ENCODE measurements around the gene SAMHD1. TPM values are rescaled to one million over a fixed set of nuclear protein-coding genes. Genes with fewer than 3 reads are reported as not detected.
A peak's percentile ranks its signal among the peaks of the same experiment; 100 is the strongest.

SAMHD1 gene
- total and polyA plus RNA-seq, 10 donors, result 52.3 to 238 (median 195) TPM

GRCh38 chr20:36904690-36905089 lies 46.8 kb downstream of the SAMHD1 start:
- 66 to 82% (median 74%) methylated on average over 2 of the region's 2 CpGs for WGBS, 5 donors
- Histone ChIP-seq H3K36me3 (peaks cover 2 to 100% (median 96%) of the 10 kb centered on the region in 6 donors), H3K9me3 (no peaks in the 10 kb centered on the region), H3K4me3 (no peak overlapping the region), H3K4me1 (peaks cover 0 to 23% (median 0%) of the 10 kb centered on the region in 6 donors), H3K27ac (peak overlapping the region in 2 of 8 donors; percentile 24 to 36), H3K27me3 (replicated peaks in 1 of 7) (no peaks in the 10 kb centered on the region)
- intact Hi-C loops (cut with DNase I; ENCODE audit: low total_unique reads), result no loop called here
- DNase-seq, result no peak
- no peak for TF ChIP-seq POLR2AphosphoS5 (IDR thresholded peaks at IDR 0.05)
- TF ChIP-seq, protein P1, sequence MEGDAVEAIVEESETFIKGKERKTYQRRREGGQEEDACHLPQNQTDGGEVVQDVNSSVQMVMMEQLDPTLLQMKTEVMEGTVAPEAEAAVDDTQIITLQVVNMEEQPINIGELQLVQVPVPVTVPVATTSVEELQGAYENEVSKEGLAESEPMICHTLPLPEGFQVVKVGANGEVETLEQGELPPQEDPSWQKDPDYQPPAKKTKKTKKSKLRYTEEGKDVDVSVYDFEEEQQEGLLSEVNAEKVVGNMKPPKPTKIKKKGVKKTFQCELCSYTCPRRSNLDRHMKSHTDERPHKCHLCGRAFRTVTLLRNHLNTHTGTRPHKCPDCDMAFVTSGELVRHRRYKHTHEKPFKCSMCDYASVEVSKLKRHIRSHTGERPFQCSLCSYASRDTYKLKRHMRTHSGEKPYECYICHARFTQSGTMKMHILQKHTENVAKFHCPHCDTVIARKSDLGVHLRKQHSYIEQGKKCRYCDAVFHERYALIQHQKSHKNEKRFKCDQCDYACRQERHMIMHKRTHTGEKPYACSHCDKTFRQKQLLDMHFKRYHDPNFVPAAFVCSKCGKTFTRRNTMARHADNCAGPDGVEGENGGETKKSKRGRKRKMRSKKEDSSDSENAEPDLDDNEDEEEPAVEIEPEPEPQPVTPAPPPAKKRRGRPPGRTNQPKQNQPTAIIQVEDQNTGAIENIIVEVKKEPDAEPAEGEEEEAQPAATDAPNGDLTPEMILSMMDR (IDR thresholded peaks at IDR 0.05 in 8 of 11, conservative IDR thresholded peaks at IDR 0.05 in 3 of 11), result no peak
- no peak for TF ChIP-seq POLR2A (IDR thresholded peaks at IDR 0.05)

DNA sequence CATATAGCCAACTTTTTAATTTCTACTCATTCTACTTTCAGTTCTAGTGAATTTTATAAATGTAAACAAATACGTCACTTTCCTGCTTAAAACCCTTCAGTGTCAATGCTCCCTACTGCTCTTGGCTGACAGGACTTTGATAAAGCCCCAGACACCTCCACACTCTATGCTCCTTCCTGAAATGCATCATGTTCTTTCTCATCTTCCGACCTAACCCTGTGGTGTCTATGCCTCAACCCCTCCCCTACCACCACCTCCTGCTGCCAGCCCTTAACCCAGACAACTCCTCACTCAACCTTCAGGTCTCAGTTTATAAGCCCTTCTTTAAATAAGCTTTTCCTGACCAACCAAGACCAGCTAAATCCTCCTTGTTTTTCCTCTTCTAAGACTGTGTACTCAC lies 56.5 kb downstream of the SAMHD1 start:
- no peak overlapping the region for H3K27ac ChIP-seq
- 73 to 82% (median 77%) methylated on average over 2 of the region's 2 CpGs for WGBS, 5 donors
- no peaks in the 10 kb centered on the region for H3K9me3 ChIP-seq
- no peaks in the 10 kb centered on the region for H3K27me3 ChIP-seq (replicated peaks in 1 of 7)
- intact Hi-C loops (cut with DNase I; ENCODE audit: low total_unique reads), result no loop called here
- TF ChIP-seq, protein P1 (IDR thresholded peaks at IDR 0.05 in 8 of 11, conservative IDR thresholded peaks at IDR 0.05 in 3 of 11), result no peak
- no peak overlapping the region for H3K4me3 ChIP-seq
- H3K36me3 ChIP-seq, result peaks cover 3 to 100% (median 91%) of the 10 kb centered on the region in 6 donors
- no peak for DNase-seq
- H3K4me1 ChIP-seq, result no peaks in the 10 kb centered on the region

GRCh38 chr20:36893801-36894200 lies 57.7 kb downstream of the SAMHD1 start:
- H3K27me3 ChIP-seq (replicated peaks in 1 of 7), result no peaks in the 10 kb centered on the region
- WGBS, 5 donors, result 84 to 95% (median 89%) methylated on average over 3 of the region's 3 CpGs
- H3K27ac ChIP-seq, result no peak overlapping the region
- TF ChIP-seq POLR2AphosphoS5 (IDR thresholded peaks at IDR 0.05) (no peak), POLR2A (IDR thresholded peaks at IDR 0.05) (no peak)
- TF ChIP-seq, protein P1 (IDR thresholded peaks at IDR 0.05 in 8 of 11, conservative IDR thresholded peaks at IDR 0.05 in 3 of 11), result no peak
- no peaks in the 10 kb centered on the region for H3K4me1 ChIP-seq
- DNase-seq, result no peak
- no peak overlapping the region for H3K4me3 ChIP-seq
- H3K9me3 ChIP-seq, result no peaks in the 10 kb centered on the region
- peaks cover 3 to 100% (median 88%) of the 10 kb centered on the region in 6 donors for H3K36me3 ChIP-seq
- intact Hi-C loops (cut with DNase I; ENCODE audit: low total_unique reads), result no loop called here

- 91 to 100% (median 95%) methylated on average over 4 of the region's 4 CpGs for WGBS, 5 donors
- Histone ChIP-seq H3K9me3 (no peaks in the 10 kb centered on the region), H3K27me3 (replicated peaks in 1 of 7) (no peaks in the 10 kb centered on the region), H3K27ac (no peak overlapping the region), H3K4me3 (no peak overlapping the region), H3K4me1 (peaks cover 8 to 17% (median 11%) of the 10 kb centered on the region in 6 donors), H3K36me3 (peaks cover 3 to 77% (median 64%) of the 10 kb centered on the region in 6 donors)
- DNase-seq, result no peak
- no peak for TF ChIP-seq POLR2A (IDR thresholded peaks at IDR 0.05)
- TF ChIP-seq POLR2AphosphoS5 (IDR thresholded peaks at IDR 0.05), result peak in 1 of 3 donors; percentile 14
- TF ChIP-seq, protein P1 (IDR thresholded peaks at IDR 0.05 in 8 of 11, conservative IDR thresholded peaks at IDR 0.05 in 3 of 11), result no peak
- intact Hi-C loops (cut with DNase I; ENCODE audit: low total_unique reads), result no loop called here
Measured at GRCh38 chr20:36891211-36891610, 60.3 kb downstream of the SAMHD1 start.

Measured in spleen (tissue), 11 donors.